Lung (tissue), 12 donors: ENCODE data around the gene CACNA1D. TPM values are rescaled to one million over a fixed set of nuclear protein-coding genes. Genes with fewer than 3 reads are reported as not detected.

Source experiments
- ATAC-seq: fragments of 200-7000 bp; cut with Tn5 transposase; one replicate; pipeline ENCODE4 v1.9.1; 2020; ENCODE audit warnings: moderate number of reproducible peaks; ENCODE audit not compliant: insufficient read depth, low FRiP score
- DNase-seq, 3 donors: peaks; one replicate each; pipeline ENCODE4 v3.0.0-alpha.2; 2013 to 2017
- H3K27ac ChIP-seq, 2 donors: one replicate each; pipeline ENCODE4 v1.5.1; 2013; ENCODE audit warnings: mild to moderate bottlenecking in 2 of 2, moderate library complexity in 2 of 2, control low read depth in 1 of 2, inconsistent platforms in 1 of 2, low read depth in 1 of 2, low read length in 1 of 2
- H3K27me3 ChIP-seq, 3 donors: one replicate each; pipeline ENCODE4 v1.5.1; 2013; ENCODE audit warnings: low read length in 2 of 3; ENCODE audit not compliant: control insufficient read depth in 3 of 3, insufficient read depth in 3 of 3
- H3K36me3 ChIP-seq, 4 donors: one replicate each; pipeline ENCODE4 v1.5.1; 2013; ENCODE audit warnings: low read length in 4 of 4, mild to moderate bottlenecking in 1 of 4, moderate library complexity in 1 of 4; ENCODE audit not compliant: control insufficient read depth in 4 of 4, insufficient read depth in 4 of 4
- H3K4me1 ChIP-seq, 5 donors: one replicate each; pipeline ENCODE4 v1.5.1; 2013; ENCODE audit warnings: low read length in 5 of 5, mild to moderate bottlenecking in 2 of 5, moderate library complexity in 1 of 5; ENCODE audit not compliant: control insufficient read depth in 5 of 5, insufficient read depth in 5 of 5
- H3K4me3 ChIP-seq: one replicate; pipeline ENCODE4 v1.5.1; 2013; ENCODE audit warnings: mild to moderate bottlenecking, control low read depth, moderate library complexity
- H3K9ac ChIP-seq, 2 donors: one replicate each; pipeline ENCODE4 v1.5.1; 2013; ENCODE audit warnings: low read length in 2 of 2, control low read depth in 1 of 2; ENCODE audit not compliant: insufficient read depth in 1 of 2
- H3K9me3 ChIP-seq, 4 donors: one replicate each; pipeline ENCODE4 v1.5.1; 2013; ENCODE audit warnings: low read length in 3 of 4, mild to moderate bottlenecking in 1 of 4, moderate library complexity in 1 of 4; ENCODE audit not compliant: control insufficient read depth in 4 of 4, insufficient read depth in 3 of 4
- CTCF ChIP-seq: IDR thresholded peaks from 2 replicates; pipeline ENCODE4 v1.5.1; 2012; ENCODE audit warnings: mild to moderate bottlenecking; ENCODE audit errors: control extremely low read depth, extremely low read depth
- WGBS, 2 donors: extraction: QIAGEN DNeasy Blood & Tissue Kit; methylation state at CpG; one replicate each; pipeline ENCODE4 v1.1.7; 2013; 5-methylcytosine and 5-hydroxymethylcytosine counted together
- polyA plus RNA-seq, 2 donors: library from polyadenylated mRNA; stranded (reverse); fragments of 200-250 nt; gene quantifications; one replicate each; pipeline ENCODE4 v1.2.1, GENCODE V29; 2013
- total RNA-seq, 2 donors: library from RNA; depleted of rRNA in 1 of 2; stranded (reverse); fragments of >200 nt in 1 of 2; gene quantifications; one replicate each; pipeline ENCODE4 v1.2.1, GENCODE V29; 2014 to 2021
- donor health status: control.
- donor health status: control.
- donor health status: Bipolar disorder and iron deficiency.
- donor health status: healthy.
- donor health status: DM: yes; HTN: yes; CAD: no.

CACNA1D gene
- total and polyA plus RNA-seq, 4 donors = 2.7 to 96.8 (median 23.1) TPM

GRCh38 chr3:53774414-53774813, 280.0 kb downstream of the CACNA1D start:
- Histone ChIP-seq H3K9ac (no peak overlapping the region), H3K36me3 (peaks cover 0 to 33% (median 14%) of the 10 kb centered on the region in 4 donors), H3K27ac (peak overlapping the region in 1 of 2 donors; percentile 57), H3K4me3 (no peak overlapping the region), H3K4me1 (peaks cover 0 to 14% (median 2%) of the 10 kb centered on the region in 5 donors), H3K27me3 (no peaks in the 10 kb centered on the region), H3K9me3 (no peaks in the 10 kb centered on the region)
- DNase-seq (no peak), ATAC-seq (no peak)
- TF ChIP-seq CTCF = no peak
- 81 to 88% methylated on average over 8 of the region's 8 CpGs for WGBS, 2 donors

GRCh38 chr3:53775018-53775417, 280.6 kb downstream of the CACNA1D start:
- H3K4me1 ChIP-seq = peaks cover 0 to 14% (median 2%) of the 10 kb centered on the region in 5 donors
- no peak overlapping the region for H3K4me3 ChIP-seq
- H3K9ac ChIP-seq = no peak overlapping the region
- WGBS, 2 donors = 84 to 91% methylated on average over 5 of the region's 5 CpGs
- no peak for TF ChIP-seq CTCF
- H3K27me3 ChIP-seq = no peaks in the 10 kb centered on the region
- no peaks in the 10 kb centered on the region for H3K9me3 ChIP-seq
- DNase-seq = no peak
- no peak for ATAC-seq
- H3K27ac ChIP-seq = no peak overlapping the region
- H3K36me3 ChIP-seq = peaks cover 0 to 39% (median 17%) of the 10 kb centered on the region in 4 donors

GRCh38 chr3:53775834-53776251, 281.4 kb downstream of the CACNA1D start:
- Histone ChIP-seq H3K4me3 (no peak overlapping the region), H3K27me3 (no peaks in the 10 kb centered on the region), H3K9me3 (no peaks in the 10 kb centered on the region), H3K36me3 (peaks cover 0 to 40% (median 19%) of the 10 kb centered on the region in 4 donors), H3K27ac (no peak overlapping the region), H3K4me1 (peaks cover 0 to 14% (median 2%) of the 10 kb centered on the region in 5 donors), H3K9ac (no peak overlapping the region)
- TF ChIP-seq CTCF = no peak
- no peak for DNase-seq
- ATAC-seq = no peak
- whole genome bisulfite sequencing, 2 donors = 81 to 92% methylated on average over 5 of the region's 5 CpGs
